ENCODE measurements around the gene HM13. TPM values are rescaled to one million over a fixed set of nuclear protein-coding genes. Genes with fewer than 3 reads are reported as not detected.

Gene HM13
- total and polyA plus RNA-seq, 2 of the 13 experiments (the other 11 are each of a cell fraction or from before 2014, with no cell fraction given): 118 to 243 TPM

GRCh38 chr20:31572042-31572700, 57.9 kb downstream of the HM13 start (continued):
- TF ChIP-seq DMTF1 (CRISPR knock-in tag; IDR thresholded peaks at IDR 0.05) (peak; percentile 51; the same call in 1 of the 2 replicates), TGIF2 (CRISPR knock-in tag; IDR thresholded peaks at IDR 0.05) (no peak), MTERF4 (CRISPR knock-in tag; IDR thresholded peaks at IDR 0.05) (peak; percentile 69; the same call in 1 of the 2 replicates), ZBTB7A (CRISPR knock-in tag; IDR thresholded peaks at IDR 0.05) (no peak), ONECUT2 (CRISPR knock-in tag; IDR thresholded peaks at IDR 0.05) (no peak), NCOA1 (CRISPR knock-in tag; IDR thresholded peaks at IDR 0.05) (no peak), SRSF9 (IDR thresholded peaks at IDR 0.05; ENCODE audit: borderline replicate concordance, insufficient read depth, low read depth, low read length, poor library complexity, severe bottlenecking) (no peak), TCF7 (IDR thresholded peaks at IDR 0.05; ENCODE audit: low read depth) (no peak), ZFYVE20 (CRISPR knock-in tag; IDR thresholded peaks at IDR 0.05; ENCODE audit: borderline replicate concordance, low read depth) (no peak), HMG20B (CRISPR knock-in tag; conservative IDR thresholded peaks at IDR 0.05) (no peak), HNRNPUL1 (IDR thresholded peaks at IDR 0.05; ENCODE audit: low read depth, low read length) (no peak), SSRP1 (CRISPR knock-in tag; IDR thresholded peaks at IDR 0.05) (peak; percentile 100; the same call in 1 of the 2 replicates), ZNF572 (CRISPR knock-in tag; IDR thresholded peaks at IDR 0.05) (no peak), TRAFD1 (CRISPR knock-in tag; IDR thresholded peaks at IDR 0.05; ENCODE audit: borderline replicate concordance) (no peak), ZNF432 (CRISPR knock-in tag; IDR thresholded peaks at IDR 0.05; ENCODE audit: borderline replicate concordance) (no peak), ZSCAN29 (CRISPR knock-in tag; conservative IDR thresholded peaks at IDR 0.05) (peak; percentile 77), RXRA (CRISPR knock-in tag; IDR thresholded peaks at IDR 0.05) (no peak), PRDM4 (CRISPR knock-in tag; IDR thresholded peaks at IDR 0.05; ENCODE audit: borderline replicate concordance) (0 out of 2 replicates have a peak, but pooled peaks have one; percentile 17), XBP1 (CRISPR knock-in tag; IDR thresholded peaks at IDR 0.05) (no peak), ZEB1 (IDR thresholded peaks at IDR 0.05; ENCODE audit: insufficient replicate concordance, low read depth) (no peak), ZNF879 (CRISPR knock-in tag; IDR thresholded peaks at IDR 0.05) (peak; percentile 93; the same call in 1 of the 2 replicates), CBX1 (IDR thresholded peaks at IDR 0.05; ENCODE audit: low read depth) (no peak), ISX (CRISPR knock-in tag; conservative IDR thresholded peaks at IDR 0.05) (0 out of 2 replicates have a peak, but pooled peaks have one; percentile 22), RELA (CRISPR knock-in tag; IDR thresholded peaks at IDR 0.05) (no peak)

Data from HepG2 (cell line).